ENCODE results near the gene CADPS. TPM values are rescaled to one million over a fixed set of nuclear protein-coding genes. Genes with fewer than 3 reads are reported as not detected.

Gene CADPS
- total RNA-seq, 1 experiment from 2014 or later: not detected

GRCh38 chr3:62703451-62704167 lies 171.6 kb downstream of the CADPS start:
- Histone ChIP-seq H3K4me3 (ENCODE audit: low read depth, low read length, poor library complexity, severe bottlenecking) (no peak overlapping the region), H3K27me3 (replicated peaks; ENCODE audit: insufficient read depth, low read depth, low read length, poor library complexity) (no peaks in the 10 kb centered on the region), H3K9me3 (ENCODE audit: low read depth, low read length, poor library complexity, severe bottlenecking) (no peaks in the 10 kb centered on the region), H3K4me1 (ENCODE audit: insufficient read depth, low read length, poor library complexity, severe bottlenecking) (no peaks in the 10 kb centered on the region), H3K36me3 (ENCODE audit: insufficient read depth, low read length, poor library complexity, severe bottlenecking) (no peaks in the 10 kb centered on the region), H3K27ac (ENCODE audit: low read depth, low read length, poor library complexity, severe bottlenecking) (no peak overlapping the region)
- intact Hi-C loops (cut with micrococcal nuclease; ENCODE audit: unreplicated experiment): no loop called here
- ChIA-PET CTCF (no interaction called here), POLR2A (ENCODE audit: low non-redundant PET) (no interaction called here)
- no TSS peak for BruUV-seq (replicated peaks)
- TF ChIP-seq, protein P1, sequence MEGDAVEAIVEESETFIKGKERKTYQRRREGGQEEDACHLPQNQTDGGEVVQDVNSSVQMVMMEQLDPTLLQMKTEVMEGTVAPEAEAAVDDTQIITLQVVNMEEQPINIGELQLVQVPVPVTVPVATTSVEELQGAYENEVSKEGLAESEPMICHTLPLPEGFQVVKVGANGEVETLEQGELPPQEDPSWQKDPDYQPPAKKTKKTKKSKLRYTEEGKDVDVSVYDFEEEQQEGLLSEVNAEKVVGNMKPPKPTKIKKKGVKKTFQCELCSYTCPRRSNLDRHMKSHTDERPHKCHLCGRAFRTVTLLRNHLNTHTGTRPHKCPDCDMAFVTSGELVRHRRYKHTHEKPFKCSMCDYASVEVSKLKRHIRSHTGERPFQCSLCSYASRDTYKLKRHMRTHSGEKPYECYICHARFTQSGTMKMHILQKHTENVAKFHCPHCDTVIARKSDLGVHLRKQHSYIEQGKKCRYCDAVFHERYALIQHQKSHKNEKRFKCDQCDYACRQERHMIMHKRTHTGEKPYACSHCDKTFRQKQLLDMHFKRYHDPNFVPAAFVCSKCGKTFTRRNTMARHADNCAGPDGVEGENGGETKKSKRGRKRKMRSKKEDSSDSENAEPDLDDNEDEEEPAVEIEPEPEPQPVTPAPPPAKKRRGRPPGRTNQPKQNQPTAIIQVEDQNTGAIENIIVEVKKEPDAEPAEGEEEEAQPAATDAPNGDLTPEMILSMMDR (conservative IDR thresholded peaks at IDR 0.05; ENCODE audit: low read depth, low read length): no peak
- no peak for TF ChIP-seq EZH2 (IDR thresholded peaks at IDR 0.05; ENCODE audit: borderline replicate concordance, low read depth, low read length, poor library complexity, severe bottlenecking)
- DNase-seq (ENCODE audit: low spot score): no peak

GRCh38 chr3:62700357-62700756 lies 174.9 kb downstream of the CADPS start:
- no TSS peak for BruUV-seq (replicated peaks)
- TF ChIP-seq, protein P1 (conservative IDR thresholded peaks at IDR 0.05; ENCODE audit: low read depth, low read length): no peak
- TF ChIP-seq EZH2 (IDR thresholded peaks at IDR 0.05; ENCODE audit: borderline replicate concordance, low read depth, low read length, poor library complexity, severe bottlenecking): no peak
- Histone ChIP-seq H3K9me3 (ENCODE audit: low read depth, low read length, poor library complexity, severe bottlenecking) (no peaks in the 10 kb centered on the region), H3K36me3 (ENCODE audit: insufficient read depth, low read length, poor library complexity, severe bottlenecking) (no peaks in the 10 kb centered on the region), H3K4me3 (ENCODE audit: low read depth, low read length, poor library complexity, severe bottlenecking) (no peak overlapping the region), H3K4me1 (ENCODE audit: insufficient read depth, low read length, poor library complexity, severe bottlenecking) (no peaks in the 10 kb centered on the region), H3K27me3 (replicated peaks; ENCODE audit: insufficient read depth, low read depth, low read length, poor library complexity) (no peaks in the 10 kb centered on the region), H3K27ac (ENCODE audit: low read depth, low read length, poor library complexity, severe bottlenecking) (no peak overlapping the region)
- CTCF ChIA-PET: no interaction called here
- intact Hi-C loops (cut with micrococcal nuclease; ENCODE audit: unreplicated experiment): no loop called here
- no peak for DNase-seq (ENCODE audit: low spot score)
- POLR2A ChIA-PET (ENCODE audit: low non-redundant PET): interaction anchor here (0.6 kb wide), 1 partner anchor 1674 kb away, joined by 4 read pairs; no protein-coding TSS in a partner anchor

- POLR2A ChIA-PET (ENCODE audit: low non-redundant PET): no interaction called here
- no TSS peak for BruUV-seq (replicated peaks)
- CTCF ChIA-PET: no interaction called here
These were observed 175.5 kb downstream of the CADPS start for GRCh38 chr3:62699728-62700127.

More at GRCh38 chr3:62699728-62700127, 175.5 kb downstream of the CADPS start:
- H3K4me3 ChIP-seq (ENCODE audit: low read depth, low read length, poor library complexity, severe bottlenecking): no peak overlapping the region
- H3K36me3 ChIP-seq (ENCODE audit: insufficient read depth, low read length, poor library complexity, severe bottlenecking): no peaks in the 10 kb centered on the region
- TF ChIP-seq EZH2 (IDR thresholded peaks at IDR 0.05; ENCODE audit: borderline replicate concordance, low read depth, low read length, poor library complexity, severe bottlenecking): no peak
- TF ChIP-seq, protein P1 (conservative IDR thresholded peaks at IDR 0.05; ENCODE audit: low read depth, low read length): no peak
- DNase-seq (ENCODE audit: low spot score): no peak
- intact Hi-C loops (cut with micrococcal nuclease; ENCODE audit: unreplicated experiment): no loop called here
- H3K4me1 ChIP-seq (ENCODE audit: insufficient read depth, low read length, poor library complexity, severe bottlenecking): no peaks in the 10 kb centered on the region
- H3K27ac ChIP-seq (ENCODE audit: low read depth, low read length, poor library complexity, severe bottlenecking): no peak overlapping the region
- H3K9me3 ChIP-seq (ENCODE audit: low read depth, low read length, poor library complexity, severe bottlenecking): no peaks in the 10 kb centered on the region
- H3K27me3 ChIP-seq (replicated peaks; ENCODE audit: insufficient read depth, low read depth, low read length, poor library complexity): no peaks in the 10 kb centered on the region

Data from A673 (cell line).